Measurements from ENCODE around the gene TUSC2. TPM values are rescaled to one million over a fixed set of nuclear protein-coding genes. Genes with fewer than 3 reads are reported as not detected.
A peak's percentile ranks its signal among the peaks of the same experiment; 100 is the strongest.

Gene TUSC2
- total RNA-seq, 2 donors from 2014 or later: 23.5 to 28.1 TPM

DNA sequence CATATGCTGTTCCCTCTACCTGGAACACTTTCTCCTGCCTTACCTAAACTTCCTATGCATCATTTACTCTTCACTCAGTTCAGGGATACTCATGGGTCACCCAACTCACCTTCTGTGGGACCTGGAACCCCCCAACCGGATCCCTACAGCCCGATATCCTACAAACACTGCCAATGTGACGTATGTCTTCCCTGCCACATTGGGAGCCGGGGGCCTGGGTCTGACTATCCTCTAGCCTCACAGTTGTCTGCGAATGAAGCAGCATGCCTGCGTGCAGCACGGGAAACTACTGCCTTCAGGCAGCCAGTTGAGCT is 22.1 kb upstream of the TUSC2 start:
- no peaks in the 10 kb centered on the region for H3K9me3 Mint-ChIP-seq

GRCh38 chr3:50347187-50347813 is 19.3 kb upstream of the TUSC2 start:
- H3K27me3 Mint-ChIP-seq (ENCODE audit: insufficient read depth): peaks cover 39% of the 10 kb centered on the region
- H3K4me3 ChIP-seq (ENCODE audit: low read length): no peak overlapping the region
- H3K36me3 Mint-ChIP-seq (ENCODE audit: low read depth): peaks cover 3% of the 10 kb centered on the region
- no peak overlapping the region for H3K27ac ChIP-seq (ENCODE audit: low read depth, low read length)
- peak; percentile 77 for TF ChIP-seq CTCF (conservative IDR thresholded peaks at IDR 0.05)
- H3K4me1 Mint-ChIP-seq: peaks cover 11% of the 10 kb centered on the region
- H3K27ac Mint-ChIP-seq: no peak overlapping the region
- no peak overlapping the region for H3K9ac ChIP-seq (ENCODE audit: extremely low read depth, low read length, poor library complexity, severe bottlenecking)
- DNase-seq: peak; percentile 88
- 33 to 35% methylated on average over 8 to 14 of the region's 14 CpGs for WGBS, 2 experiments (ENCODE audit: insufficient coverage in 1 of 2, insufficient read length in 1 of 2)
- H3K4me1 ChIP-seq (ENCODE audit: control insufficient read depth, insufficient read depth, low read length): no peaks in the 10 kb centered on the region
- H3K4me3 Mint-ChIP-seq: no peak overlapping the region
- H3K9me3 ChIP-seq (ENCODE audit: control insufficient read depth, low read length): no peaks in the 10 kb centered on the region
- no peaks in the 10 kb centered on the region for H3K9me3 Mint-ChIP-seq
- H3K27me3 ChIP-seq (ENCODE audit: control insufficient read depth, insufficient read depth, low read length, poor library complexity, severe bottlenecking): peaks cover 27% of the 10 kb centered on the region
- H3K36me3 ChIP-seq (ENCODE audit: control insufficient read depth, insufficient read depth, low read length): peaks cover 14% of the 10 kb centered on the region

More for the DNA sequence above, 22.1 kb upstream of the TUSC2 start:
- Histone ChIP-seq H3K9me3 (ENCODE audit: control insufficient read depth, low read length) (no peaks in the 10 kb centered on the region), H3K36me3 (ENCODE audit: control insufficient read depth, insufficient read depth, low read length) (peaks cover 28% of the 10 kb centered on the region), H3K9ac (ENCODE audit: extremely low read depth, low read length, poor library complexity, severe bottlenecking) (peak overlapping the region; percentile 62), H3K4me1 (ENCODE audit: control insufficient read depth, insufficient read depth, low read length) (no peaks in the 10 kb centered on the region), H3K4me3 (ENCODE audit: low read length) (peak overlapping the region; percentile 93), H3K27ac (ENCODE audit: low read depth, low read length) (no peak overlapping the region), H3K27me3 (ENCODE audit: control insufficient read depth, insufficient read depth, low read length, poor library complexity, severe bottlenecking) (peaks cover 4% of the 10 kb centered on the region)
- H3K4me3 Mint-ChIP-seq: peak overlapping the region; percentile 89
- peak overlapping the region; percentile 93 for H3K27ac Mint-ChIP-seq
- DNase-seq: no peak
- WGBS, 2 experiments (ENCODE audit: insufficient coverage in 1 of 2, insufficient read length in 1 of 2): 45 to 51% methylated on average over 7 of the region's 7 CpGs
- TF ChIP-seq CTCF (conservative IDR thresholded peaks at IDR 0.05): no peak
- H3K27me3 Mint-ChIP-seq (ENCODE audit: insufficient read depth): peaks cover 13% of the 10 kb centered on the region
- peaks cover 14% of the 10 kb centered on the region for H3K36me3 Mint-ChIP-seq (ENCODE audit: low read depth)
- peaks cover 11% of the 10 kb centered on the region for H3K4me1 Mint-ChIP-seq

- H3K27me3 Mint-ChIP-seq (ENCODE audit: insufficient read depth): peaks cover 55% of the 10 kb centered on the region
- peaks cover 7% of the 10 kb centered on the region for H3K4me1 Mint-ChIP-seq
- no peak within 1 kb of the TSS for H3K27ac Mint-ChIP-seq
Measured at GRCh38 chr3:50345586-50346234, 17.7 kb upstream of the TUSC2 start, which contains the start of gene ZMYND10. ZMYND10 (minus strand) TSS chr3:50345732; CDS start chr3:50345579, 153 bp downstream.

More at GRCh38 chr3:50345586-50346234, 17.7 kb upstream of the TUSC2 start, which contains the start of gene ZMYND10:
- no peak for TF ChIP-seq CTCF (conservative IDR thresholded peaks at IDR 0.05)
- Histone ChIP-seq H3K4me1 (ENCODE audit: control insufficient read depth, insufficient read depth, low read length) (no peaks in the 10 kb centered on the region), H3K27me3 (ENCODE audit: control insufficient read depth, insufficient read depth, low read length, poor library complexity, severe bottlenecking) (peaks cover 42% of the 10 kb centered on the region), H3K27ac (ENCODE audit: low read depth, low read length) (no peak within 1 kb of the TSS), H3K9ac (ENCODE audit: extremely low read depth, low read length, poor library complexity, severe bottlenecking) (no peak within 1 kb of the TSS), H3K4me3 (ENCODE audit: low read length) (peak within 1 kb of the TSS; percentile 78), H3K9me3 (ENCODE audit: control insufficient read depth, low read length) (no peaks in the 10 kb centered on the region), H3K36me3 (ENCODE audit: control insufficient read depth, insufficient read depth, low read length) (peaks cover 14% of the 10 kb centered on the region)
- peak; percentile 94 for DNase-seq
- peak within 1 kb of the TSS; percentile 53 for H3K4me3 Mint-ChIP-seq
- peaks cover 3% of the 10 kb centered on the region for H3K36me3 Mint-ChIP-seq (ENCODE audit: low read depth)
- no peaks in the 10 kb centered on the region for H3K9me3 Mint-ChIP-seq
- 15 to 25% methylated on average over 26 to 45 of the region's 45 CpGs for WGBS, 2 experiments (ENCODE audit: insufficient coverage in 1 of 2, insufficient read length in 1 of 2)

Measured in endodermal cell (in vitro differentiated cells).